Measurements from ENCODE around the gene NAALADL2.

DNA sequence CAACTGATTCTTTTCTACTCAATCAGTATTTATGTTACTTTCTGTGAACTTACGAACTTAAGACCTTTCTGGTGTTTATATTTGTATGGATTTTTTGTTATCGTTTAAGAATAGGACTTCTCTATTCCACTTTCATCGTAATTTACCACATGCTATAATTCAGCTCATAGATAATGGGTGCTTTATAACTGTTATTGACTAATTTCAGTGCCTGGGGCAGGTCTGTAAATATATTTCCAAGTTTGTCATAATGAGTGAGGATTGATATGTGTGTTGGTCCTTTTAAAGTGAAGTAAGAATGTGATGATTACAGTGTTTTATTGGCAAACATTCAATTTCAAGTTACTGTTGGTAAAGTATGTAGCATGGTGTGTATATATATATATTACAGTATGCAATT is 1.8 kb upstream of the NAALADL2 start:
- no peak for TF ChIP-seq POLR2A (IDR thresholded peaks at IDR 0.05)
- no peak for TF ChIP-seq CTCF (IDR thresholded peaks at IDR 0.05)
